ENCODE results near the gene C20orf202. TPM values are rescaled to one million over a fixed set of nuclear protein-coding genes. Genes with fewer than 3 reads are reported as not detected.
"Not testable (repeated sequence)": the region's sequence is repeated elsewhere in the genome, so short reads cannot be mapped to it uniquely, and the experiment has no call there.

The C20orf202 gene
- total and polyA plus RNA-seq, 3 experiments from 2014 or later, result not detected

DNA sequence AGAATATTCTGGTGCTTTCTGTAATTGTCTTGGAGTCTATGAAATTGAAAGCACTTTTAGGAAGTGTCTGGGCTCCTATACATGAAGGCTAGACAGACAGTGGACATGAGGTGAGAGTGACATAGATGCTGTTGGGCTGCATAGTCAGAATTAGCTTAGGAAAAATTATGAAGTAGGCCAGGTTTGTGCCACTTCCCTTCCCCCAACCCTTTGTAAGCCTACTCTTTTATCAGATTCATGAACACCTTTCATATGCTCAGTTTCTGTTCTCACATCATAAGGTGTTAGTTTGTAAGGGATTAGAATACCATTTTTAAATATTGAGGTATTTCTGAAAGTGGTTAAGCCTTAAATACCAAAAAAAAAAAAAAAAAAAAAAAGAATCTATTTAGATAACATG, 44.4 kb downstream of the C20orf202 start:
- Mint-ChIP-seq H3K27me3 (peaks cover 2 to 7% of the 10 kb centered on the region in 2 donors), H3K27ac (no peak overlapping the region), H3K4me1 (peaks cover 2 to 7% (median 3%) of the 10 kb centered on the region in 3 donors), H3K36me3 (peaks cover 0 to 5% (median 2%) of the 10 kb centered on the region in 3 donors), H3K4me3 (no peak overlapping the region), H3K9me3 (peaks cover 0 to 3% (median 2%) of the 10 kb centered on the region in 5 donors)
- Histone ChIP-seq H3K27me3 (ENCODE audit: insufficient read depth, low read length, poor library complexity, severe bottlenecking) (no peaks in the 10 kb centered on the region), H3K4me3 (ENCODE audit: low read length) (no peak overlapping the region), H3K36me3 (ENCODE audit: insufficient read depth, low read length) (no peaks in the 10 kb centered on the region), H3K4me1 (ENCODE audit: insufficient read depth, low read length) (peaks cover 8% of the 10 kb centered on the region), H3K9me3 (ENCODE audit: low read length) (no peaks in the 10 kb centered on the region), H3K27ac (ENCODE audit: low read depth, low read length) (no peak overlapping the region)
- DNase-seq, result no peak
- ChIA-PET CTCF (interaction anchor here (0.6 kb wide), 1 partner anchor 657 kb away, joined by 3 read pairs; no protein-coding TSS in a partner anchor), POLR2A (interaction anchor here (0.5 kb wide), 1 partner anchor 547 kb away, joined by 3 read pairs; no protein-coding TSS in a partner anchor)

DNA sequence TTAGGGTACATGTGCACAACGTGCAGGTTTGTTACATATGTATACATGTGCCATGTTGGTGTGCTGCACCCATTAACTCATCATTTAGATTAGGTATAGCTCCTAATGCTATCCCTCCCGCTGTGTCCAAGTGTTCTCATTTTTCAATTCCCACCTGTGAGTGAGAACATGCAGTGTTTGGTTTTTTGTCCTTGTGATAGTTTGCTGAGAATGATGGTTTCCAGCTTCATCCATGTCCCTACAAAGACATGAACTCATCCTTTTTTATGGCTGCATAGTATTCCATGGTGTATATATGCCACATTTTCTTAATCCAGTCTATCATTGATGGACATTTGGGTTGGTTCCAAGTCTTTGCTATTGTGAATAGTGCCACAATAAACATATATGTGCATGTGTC, 47.0 kb downstream of the C20orf202 start:
- CTCF ChIA-PET; H3K9me3 ChIP-seq (ENCODE audit: low read length): not testable (repeated sequence)

GRCh38 chr20:1252416-1252815, 49.2 kb downstream of the C20orf202 start:
- POLR2A ChIA-PET, result no interaction called here
- CTCF ChIA-PET, result no interaction called here
- H3K9me3 ChIP-seq (ENCODE audit: low read length), result no peaks in the 10 kb centered on the region
- H3K4me3 ChIP-seq (ENCODE audit: low read length), result no peak overlapping the region
- DNase-seq, result no peak
- H3K27ac Mint-ChIP-seq, result no peak overlapping the region
- no peak overlapping the region for H3K27ac ChIP-seq (ENCODE audit: low read depth, low read length)
- no peaks in the 10 kb centered on the region for H3K36me3 ChIP-seq (ENCODE audit: insufficient read depth, low read length)
- no peak overlapping the region for H3K4me3 Mint-ChIP-seq
- H3K4me1 Mint-ChIP-seq, result peaks cover 2 to 7% (median 3%) of the 10 kb centered on the region in 3 donors
- peaks cover 0 to 7% (median 2%) of the 10 kb centered on the region in 3 donors for H3K36me3 Mint-ChIP-seq
- H3K9me3 Mint-ChIP-seq, result peaks cover 0 to 7% (median 2%) of the 10 kb centered on the region in 5 donors
- peaks cover 8% of the 10 kb centered on the region for H3K4me1 ChIP-seq (ENCODE audit: insufficient read depth, low read length)
- H3K27me3 ChIP-seq (ENCODE audit: insufficient read depth, low read length, poor library complexity, severe bottlenecking), result peaks cover 5% of the 10 kb centered on the region
- peaks cover 10 to 28% of the 10 kb centered on the region in 2 donors for H3K27me3 Mint-ChIP-seq

More for the DNA sequence above, 47.0 kb downstream of the C20orf202 start:
- not testable (repeated sequence) for DNase-seq; H3K4me3 Mint-ChIP-seq; H3K9me3 Mint-ChIP-seq; H3K27me3 ChIP-seq (ENCODE audit: insufficient read depth, low read length, poor library complexity, severe bottlenecking); H3K4me1 Mint-ChIP-seq; H3K27ac ChIP-seq (ENCODE audit: low read depth, low read length); H3K4me1 ChIP-seq (ENCODE audit: insufficient read depth, low read length); H3K4me3 ChIP-seq (ENCODE audit: low read length); H3K27ac Mint-ChIP-seq; H3K36me3 ChIP-seq (ENCODE audit: insufficient read depth, low read length); H3K36me3 Mint-ChIP-seq
- POLR2A ChIA-PET, result interaction anchor here (1.0 kb wide), 1 partner anchor 26 kb away, joined by 3 read pairs; no protein-coding TSS in a partner anchor
- peaks cover 3 to 18% of the 10 kb centered on the region in 2 donors for H3K27me3 Mint-ChIP-seq

DNA sequence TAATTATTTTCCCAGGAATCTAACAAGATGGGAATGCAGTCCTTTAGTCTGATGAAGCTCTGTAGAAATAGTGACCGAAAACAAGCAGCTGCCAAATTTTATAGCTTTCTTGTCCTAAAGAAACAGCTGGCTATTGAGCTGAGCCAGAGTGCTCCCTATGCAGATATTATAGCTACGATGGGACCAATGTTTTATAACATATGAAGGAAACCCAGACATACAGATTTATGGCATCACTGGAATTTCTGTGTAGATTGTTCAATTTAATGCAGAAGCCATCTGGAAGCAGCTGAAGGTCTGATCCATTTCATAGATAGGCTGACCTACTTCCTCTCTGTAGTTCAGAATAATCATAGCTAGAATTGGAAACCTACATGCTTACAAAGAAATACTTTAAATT, 51.0 kb downstream of the C20orf202 start:
- Mint-ChIP-seq H3K4me1 (peaks cover 2 to 7% (median 3%) of the 10 kb centered on the region in 3 donors), H3K9me3 (peaks cover 0 to 7% (median 2%) of the 10 kb centered on the region in 5 donors), H3K36me3 (peaks cover 0 to 7% (median 2%) of the 10 kb centered on the region in 3 donors), H3K27ac (no peak overlapping the region), H3K4me3 (no peak overlapping the region), H3K27me3 (peaks cover 10 to 28% of the 10 kb centered on the region in 2 donors)
- Histone ChIP-seq H3K27me3 (ENCODE audit: insufficient read depth, low read length, poor library complexity, severe bottlenecking) (peaks cover 5% of the 10 kb centered on the region), H3K4me1 (ENCODE audit: insufficient read depth, low read length) (peaks cover 8% of the 10 kb centered on the region), H3K9me3 (ENCODE audit: low read length) (no peaks in the 10 kb centered on the region), H3K4me3 (ENCODE audit: low read length) (no peak overlapping the region), H3K36me3 (ENCODE audit: insufficient read depth, low read length) (no peaks in the 10 kb centered on the region), H3K27ac (ENCODE audit: low read depth, low read length) (no peak overlapping the region)
- no peak for DNase-seq
- ChIA-PET CTCF (interaction anchor here (0.7 to 1.0 kb wide), 2 partner anchors 15 to 183 kb away, joined by 3 read pairs; no protein-coding TSS in a partner anchor), POLR2A (no interaction called here)

DNA sequence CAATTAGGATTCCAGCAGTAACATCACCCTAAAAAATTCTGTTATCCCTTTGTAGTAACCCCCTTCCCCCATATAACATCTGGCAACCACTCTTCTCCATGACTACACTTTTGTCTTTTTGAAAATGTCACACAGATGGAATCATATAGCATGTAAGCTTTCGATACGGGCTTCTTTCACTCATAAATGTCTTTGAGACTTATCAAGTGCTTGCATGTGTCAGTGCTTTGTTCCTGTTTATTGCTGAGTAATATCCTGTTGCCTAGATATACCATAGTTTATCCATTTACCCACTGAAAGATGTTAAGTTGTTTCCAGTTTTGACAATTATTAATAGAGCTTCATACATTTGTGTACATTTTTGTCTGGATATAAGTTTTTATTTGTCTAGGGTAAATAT, 52.4 kb downstream of the C20orf202 start:
- Histone ChIP-seq H3K4me3 (ENCODE audit: low read length) (no peak overlapping the region), H3K27ac (ENCODE audit: low read depth, low read length) (no peak overlapping the region), H3K4me1 (ENCODE audit: insufficient read depth, low read length) (peaks cover 8% of the 10 kb centered on the region), H3K36me3 (ENCODE audit: insufficient read depth, low read length) (no peaks in the 10 kb centered on the region), H3K9me3 (ENCODE audit: low read length) (no peaks in the 10 kb centered on the region), H3K27me3 (ENCODE audit: insufficient read depth, low read length, poor library complexity, severe bottlenecking) (peaks cover 5% of the 10 kb centered on the region)
- peaks cover 0 to 7% (median 2%) of the 10 kb centered on the region in 3 donors for H3K36me3 Mint-ChIP-seq
- ChIA-PET CTCF (no interaction called here), POLR2A (no interaction called here)
- no peak for DNase-seq
- H3K4me3 Mint-ChIP-seq, result no peak overlapping the region
- peaks cover 0 to 7% (median 2%) of the 10 kb centered on the region in 5 donors for H3K9me3 Mint-ChIP-seq
- H3K27me3 Mint-ChIP-seq, result peaks cover 10 to 28% of the 10 kb centered on the region in 2 donors
- H3K4me1 Mint-ChIP-seq, result peaks cover 2 to 7% (median 3%) of the 10 kb centered on the region in 3 donors
- H3K27ac Mint-ChIP-seq, result no peak overlapping the region

Other genes with a start within 250 kb of the C20orf202 start
- not detected for gene RSPO4, start 201.1 kb upstream of the C20orf202 start, total RNA-seq
- not detected for gene RSPO4, start 201.1 kb upstream of the C20orf202 start, polyA plus RNA-seq
- gene PSMF1, start 84.9 kb upstream of the C20orf202 start, total RNA-seq, result 100 to 1,000 TPM; 169 to 189 TPM
- 185 TPM for gene PSMF1, start 84.9 kb upstream of the C20orf202 start, polyA plus RNA-seq
- gene TMEM74B, start 18.5 kb upstream of the C20orf202 start, total RNA-seq, result under 1 TPM in 1 of 2 experiments, not detected in 1; 0.18 TPM
- gene TMEM74B, start 18.5 kb upstream of the C20orf202 start, polyA plus RNA-seq, result not detected
- gene RAD21L1, start 22.6 kb downstream of the C20orf202 start, total RNA-seq, result not detected
- gene RAD21L1, start 22.6 kb downstream of the C20orf202 start, polyA plus RNA-seq, result not detected
- gene SNPH, start 62.8 kb downstream of the C20orf202 start, total RNA-seq, result 1 to 10 TPM; 3.2 to 3.5 TPM
- gene SNPH, start 62.8 kb downstream of the C20orf202 start, polyA plus RNA-seq, result 5.8 TPM
- gene SDCBP2, start 125.7 kb downstream of the C20orf202 start, total RNA-seq, result 1 to 10 TPM; 3.7 to 4.7 TPM
- gene SDCBP2, start 125.7 kb downstream of the C20orf202 start, polyA plus RNA-seq, result 2.2 TPM
- 100 to 1,000 TPM; 274 TPM for gene FKBP1A, start 189.6 kb downstream of the C20orf202 start, total RNA-seq
- 43.1 TPM for gene FKBP1A, start 189.6 kb downstream of the C20orf202 start, polyA plus RNA-seq